ENCODE measurements around the gene ICA1L. TPM values are rescaled to one million over a fixed set of nuclear protein-coding genes. Genes with fewer than 3 reads are reported as not detected.

ICA1L gene
- total and polyA plus RNA-seq, 2 of the 8 experiments (the other 6 are each of a cell fraction or from before 2014, with no cell fraction given): 1.1 to 3.4 TPM

DNA sequence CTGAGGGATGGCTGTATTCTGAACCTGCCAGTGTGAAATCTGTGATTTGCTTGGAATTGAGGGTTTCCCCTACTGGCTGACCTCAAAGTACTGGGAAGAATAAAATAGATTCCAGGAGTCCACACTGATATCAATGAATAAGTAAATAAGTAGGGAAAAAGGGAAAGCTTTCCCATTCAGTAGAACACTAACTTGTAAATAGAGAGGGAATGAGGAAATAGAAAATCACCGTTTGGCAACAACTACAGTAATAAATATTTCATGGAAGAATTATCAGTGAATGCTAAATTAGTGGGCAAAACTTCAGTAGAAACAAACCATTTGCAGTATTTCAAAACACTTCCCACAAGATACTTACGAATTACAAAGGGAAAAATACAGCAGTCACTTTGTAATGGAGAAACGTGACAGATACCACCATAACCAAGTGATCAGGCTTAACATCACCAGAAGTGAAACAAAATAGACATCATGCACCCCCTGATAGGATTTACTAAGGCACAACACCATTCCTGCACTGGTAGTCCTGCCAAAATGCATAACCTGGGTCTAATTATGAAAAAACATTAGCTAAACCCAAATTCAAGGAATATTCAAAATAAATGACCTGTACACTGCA, 88.5 kb downstream of the ICA1L start (continued):
- TF ChIP-seq, protein P1, sequence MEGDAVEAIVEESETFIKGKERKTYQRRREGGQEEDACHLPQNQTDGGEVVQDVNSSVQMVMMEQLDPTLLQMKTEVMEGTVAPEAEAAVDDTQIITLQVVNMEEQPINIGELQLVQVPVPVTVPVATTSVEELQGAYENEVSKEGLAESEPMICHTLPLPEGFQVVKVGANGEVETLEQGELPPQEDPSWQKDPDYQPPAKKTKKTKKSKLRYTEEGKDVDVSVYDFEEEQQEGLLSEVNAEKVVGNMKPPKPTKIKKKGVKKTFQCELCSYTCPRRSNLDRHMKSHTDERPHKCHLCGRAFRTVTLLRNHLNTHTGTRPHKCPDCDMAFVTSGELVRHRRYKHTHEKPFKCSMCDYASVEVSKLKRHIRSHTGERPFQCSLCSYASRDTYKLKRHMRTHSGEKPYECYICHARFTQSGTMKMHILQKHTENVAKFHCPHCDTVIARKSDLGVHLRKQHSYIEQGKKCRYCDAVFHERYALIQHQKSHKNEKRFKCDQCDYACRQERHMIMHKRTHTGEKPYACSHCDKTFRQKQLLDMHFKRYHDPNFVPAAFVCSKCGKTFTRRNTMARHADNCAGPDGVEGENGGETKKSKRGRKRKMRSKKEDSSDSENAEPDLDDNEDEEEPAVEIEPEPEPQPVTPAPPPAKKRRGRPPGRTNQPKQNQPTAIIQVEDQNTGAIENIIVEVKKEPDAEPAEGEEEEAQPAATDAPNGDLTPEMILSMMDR (IDR thresholded peaks at IDR 0.05; ENCODE audit: control extremely low read depth in 1 of 3, insufficient read depth in 1 of 3, low read depth in 1 of 3, low read length in 3 of 3): no peak
- TF ChIP-seq KDM5A (IDR thresholded peaks at IDR 0.05; ENCODE audit: low read length) (no peak), KDM1A (IDR thresholded peaks at IDR 0.05; ENCODE audit: borderline replicate concordance, low read length) (no peak), HDAC2 (IDR thresholded peaks at IDR 0.05; ENCODE audit: borderline replicate concordance in 1 of 2, low read depth in 2 of 2, low read length in 2 of 2) (no peak), POLR2AphosphoS5 (IDR thresholded peaks at IDR 0.05; ENCODE audit: low read depth, low read length) (no peak), TAF7 (optimal IDR thresholded peaks at IDR 0.05; ENCODE audit: borderline replicate concordance, low read depth, low read length) (no peak), RNF2 (IDR thresholded peaks at IDR 0.05; ENCODE audit: borderline replicate concordance, low read depth, low read length, missing control alignments, poor library complexity, severe bottlenecking) (no peak)
